ENCODE data around the gene MESP2.

GRCh38 chr15:89756897-89757296 is 19.2 kb upstream of the MESP2 start:
- TF ChIP-seq CTCF (IDR thresholded peaks at IDR 0.05) (no peak), POLR2A (IDR thresholded peaks at IDR 0.05) (no peak)
